ENCODE data around the gene RNF31. TPM values are rescaled to one million over a fixed set of nuclear protein-coding genes. Genes with fewer than 3 reads are reported as not detected.

The RNF31 gene
- total and polyA plus RNA-seq, 2 of the 13 experiments (the other 11 are each of a cell fraction or from before 2014, with no cell fraction given): 48.2 to 86.8 TPM

DNA sequence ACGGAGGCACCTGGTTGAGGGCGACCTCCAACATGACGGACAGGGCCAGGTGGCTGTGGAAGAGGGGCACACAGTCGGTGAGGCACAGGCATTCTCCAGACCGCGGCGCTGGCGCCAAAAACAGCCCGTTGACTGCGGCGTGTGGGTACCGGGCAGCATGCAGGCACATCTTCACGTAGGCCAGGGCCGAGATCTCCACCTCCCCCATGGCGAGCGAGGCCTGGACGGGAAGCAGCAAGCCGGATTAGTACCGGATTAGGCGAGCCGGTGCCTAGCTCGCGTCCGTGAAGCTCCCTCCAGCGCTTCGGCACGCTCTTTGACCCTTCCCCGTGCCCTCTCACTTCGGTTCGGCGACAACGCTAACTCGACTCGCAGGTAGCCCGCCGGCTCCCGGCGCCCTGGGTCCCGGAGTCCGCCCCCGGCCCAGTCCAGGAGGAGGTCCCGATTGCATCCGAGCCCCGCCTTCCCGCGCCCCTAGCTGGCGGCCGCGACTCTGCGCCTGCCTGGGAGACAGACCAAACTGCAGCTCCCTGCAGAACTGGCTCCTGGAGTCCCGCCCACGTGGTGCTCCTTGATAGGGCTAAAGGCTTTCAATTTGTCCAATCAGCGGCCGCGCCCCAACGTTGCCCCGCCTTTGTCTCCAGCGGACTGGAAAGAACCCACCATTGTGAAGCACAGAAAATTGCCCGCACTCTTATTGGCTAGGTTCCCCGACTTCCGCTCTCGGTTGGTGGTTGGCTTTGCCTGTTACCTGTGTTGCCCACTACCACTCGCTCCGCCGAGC lies 6.0 kb upstream of the RNF31 start, which contains the start of gene EMC9 (continued):
- peak; percentile 61; the same call in 1 of the 2 replicates for TF ChIP-seq MAZ (IDR thresholded peaks at IDR 0.05; ENCODE audit: borderline replicate concordance, low read depth, low read length)
- peak; percentile 95 for TF ChIP-seq MAZ (CRISPR knock-in tag; IDR thresholded peaks at IDR 0.05; ENCODE audit: low read depth)
- TF ChIP-seq, protein P1, sequence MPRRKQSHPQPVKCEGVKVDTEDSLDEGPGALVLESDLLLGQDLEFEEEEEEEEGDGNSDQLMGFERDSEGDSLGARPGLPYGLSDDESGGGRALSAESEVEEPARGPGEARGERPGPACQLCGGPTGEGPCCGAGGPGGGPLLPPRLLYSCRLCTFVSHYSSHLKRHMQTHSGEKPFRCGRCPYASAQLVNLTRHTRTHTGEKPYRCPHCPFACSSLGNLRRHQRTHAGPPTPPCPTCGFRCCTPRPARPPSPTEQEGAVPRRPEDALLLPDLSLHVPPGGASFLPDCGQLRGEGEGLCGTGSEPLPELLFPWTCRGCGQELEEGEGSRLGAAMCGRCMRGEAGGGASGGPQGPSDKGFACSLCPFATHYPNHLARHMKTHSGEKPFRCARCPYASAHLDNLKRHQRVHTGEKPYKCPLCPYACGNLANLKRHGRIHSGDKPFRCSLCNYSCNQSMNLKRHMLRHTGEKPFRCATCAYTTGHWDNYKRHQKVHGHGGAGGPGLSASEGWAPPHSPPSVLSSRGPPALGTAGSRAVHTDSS (CRISPR knock-in tag; conservative IDR thresholded peaks at IDR 0.05): peak; percentile 100
- TF ChIP-seq ZNF44 (CRISPR knock-in tag; IDR thresholded peaks at IDR 0.05): no peak; the same call in none of the 2 replicates
- TF ChIP-seq ZSCAN21 (CRISPR knock-in tag; IDR thresholded peaks at IDR 0.05; ENCODE audit: borderline replicate concordance): peak; percentile 99
- peak; percentile 87 for TF ChIP-seq CBX1 (IDR thresholded peaks at IDR 0.05; ENCODE audit: low read depth)
- TF ChIP-seq HMGA1 (CRISPR knock-in tag; conservative IDR thresholded peaks at IDR 0.05): no peak
- TF ChIP-seq ZNF780A (CRISPR knock-in tag; IDR thresholded peaks at IDR 0.05): no peak
- peak; percentile 81; the same call in 1 of the 2 replicates for TF ChIP-seq ZSCAN25 (CRISPR knock-in tag; IDR thresholded peaks at IDR 0.05)
- TF ChIP-seq ZNF382 (CRISPR knock-in tag; IDR thresholded peaks at IDR 0.05; ENCODE audit: borderline replicate concordance): no peak
- peak; percentile 98 for TF ChIP-seq NFKB2 (CRISPR knock-in tag; IDR thresholded peaks at IDR 0.05; ENCODE audit: borderline replicate concordance)
- peak; percentile 89 for TF ChIP-seq ZNF331 (CRISPR knock-in tag; IDR thresholded peaks at IDR 0.05)
- TF ChIP-seq ZNF18 (CRISPR knock-in tag; IDR thresholded peaks at IDR 0.05; ENCODE audit: insufficient replicate concordance): no peak
- TF ChIP-seq, protein P2, sequence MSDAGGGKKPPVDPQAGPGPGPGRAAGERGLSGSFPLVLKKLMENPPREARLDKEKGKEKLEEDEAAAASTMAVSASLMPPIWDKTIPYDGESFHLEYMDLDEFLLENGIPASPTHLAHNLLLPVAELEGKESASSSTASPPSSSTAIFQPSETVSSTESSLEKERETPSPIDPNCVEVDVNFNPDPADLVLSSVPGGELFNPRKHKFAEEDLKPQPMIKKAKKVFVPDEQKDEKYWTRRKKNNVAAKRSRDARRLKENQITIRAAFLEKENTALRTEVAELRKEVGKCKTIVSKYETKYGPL (CRISPR knock-in tag; IDR thresholded peaks at IDR 0.05): peak; percentile 51; the same call in 1 of the 2 replicates
- peak; percentile 95 for TF ChIP-seq ZNF614 (CRISPR knock-in tag; IDR thresholded peaks at IDR 0.05; ENCODE audit: borderline replicate concordance)
- TF ChIP-seq TBP (CRISPR knock-in tag; IDR thresholded peaks at IDR 0.05): no peak
- TF ChIP-seq ZNF766 (CRISPR knock-in tag; IDR thresholded peaks at IDR 0.05; ENCODE audit: borderline replicate concordance): peak; percentile 95; the same call in 1 of the 2 replicates
- TF ChIP-seq ZBTB49 (CRISPR knock-in tag; IDR thresholded peaks at IDR 0.05; ENCODE audit: borderline replicate concordance): peak; percentile 5; the same call in 1 of the 2 replicates
- TF ChIP-seq ARNTL (CRISPR knock-in tag; IDR thresholded peaks at IDR 0.05): peak; percentile 74
- peak; percentile 77; the same call in 1 of the 2 replicates for TF ChIP-seq ZNF768 (CRISPR knock-in tag; IDR thresholded peaks at IDR 0.05)
- TF ChIP-seq ZNF547 (CRISPR knock-in tag; IDR thresholded peaks at IDR 0.05): peak; percentile 95; the same call in 1 of the 2 replicates
- TF ChIP-seq DNMT1 (CRISPR knock-in tag; IDR thresholded peaks at IDR 0.05): peak; percentile 95
- peak; percentile 90 for TF ChIP-seq GATA4 (IDR thresholded peaks at IDR 0.05; ENCODE audit: borderline replicate concordance, low read depth)
- peak; percentile 84 for TF ChIP-seq ELF3 (CRISPR knock-in tag; IDR thresholded peaks at IDR 0.05)

Measured in HepG2 (cell line).